HUES6 (cell line): ENCODE measurements around the gene RALB.

ENCODE experiments used
- H3K27ac ChIP-seq: 2 replicates; pipeline ENCODE4 v1.7.0; 2013; ENCODE audit warnings: low read depth, mild to moderate bottlenecking, low read length, inconsistent platforms
- H3K27me3 ChIP-seq: 2 replicates; pipeline ENCODE4 v1.6.1; 2013; ENCODE audit warnings: low read length; ENCODE audit not compliant: control insufficient read depth, insufficient read depth
- H3K36me3 ChIP-seq: 2 replicates; pipeline ENCODE4 v1.6.1; 2013; ENCODE audit warnings: low read length; ENCODE audit not compliant: control insufficient read depth, insufficient read depth
- H3K4me1 ChIP-seq: 2 replicates; pipeline ENCODE4 v1.6.1; 2013; ENCODE audit warnings: low read length; ENCODE audit not compliant: control insufficient read depth, insufficient read depth
- H3K4me3 ChIP-seq: 2 replicates; pipeline ENCODE4 v1.5.1; 2013; ENCODE audit warnings: low read depth, low read length
- H3K9ac ChIP-seq: one replicate; pipeline ENCODE4 v1.6.1; 2013; ENCODE audit warnings: mild to moderate bottlenecking, low read length
- H3K9me3 ChIP-seq: 2 replicates; pipeline ENCODE4 v1.6.1; 2013; ENCODE audit warnings: low read depth, low read length; ENCODE audit not compliant: control insufficient read depth, insufficient read depth

The RALB gene

GRCh38 chr2:120269816-120270215 is 17.2 kb downstream of the RALB start:
- Histone ChIP-seq H3K9ac (no peak overlapping the region), H3K9me3 (peaks cover 10% of the 10 kb centered on the region; the same call in 1 of the 2 replicates), H3K4me1 (0 out of 2 replicates have a peak, but pooled peaks cover 2% of the 10 kb centered on the region), H3K36me3 (no peaks in the 10 kb centered on the region; the same call in 1 of the 2 replicates), H3K27ac (no peak overlapping the region), H3K27me3 (no peaks in the 10 kb centered on the region), H3K4me3 (no peak overlapping the region)

GRCh38 chr2:120271711-120272379 is 19.2 kb downstream of the RALB start:
- no peak overlapping the region for H3K9ac ChIP-seq
- H3K27ac ChIP-seq: no peak overlapping the region
- peaks cover 19% of the 10 kb centered on the region; the same call in 1 of the 2 replicates for H3K9me3 ChIP-seq
- H3K36me3 ChIP-seq: no peaks in the 10 kb centered on the region; the same call in 1 of the 2 replicates
- H3K4me1 ChIP-seq: no peaks in the 10 kb centered on the region
- no peaks in the 10 kb centered on the region for H3K27me3 ChIP-seq
- no peak overlapping the region for H3K4me3 ChIP-seq

GRCh38 chr2:120272763-120273481 is 20.3 kb downstream of the RALB start:
- Histone ChIP-seq H3K9me3 (peaks cover 21% of the 10 kb centered on the region; the same call in 1 of the 2 replicates), H3K4me1 (no peaks in the 10 kb centered on the region), H3K27me3 (no peaks in the 10 kb centered on the region), H3K36me3 (no peaks in the 10 kb centered on the region; the same call in 1 of the 2 replicates), H3K27ac (no peak overlapping the region), H3K9ac (no peak overlapping the region), H3K4me3 (no peak overlapping the region)

DNA sequence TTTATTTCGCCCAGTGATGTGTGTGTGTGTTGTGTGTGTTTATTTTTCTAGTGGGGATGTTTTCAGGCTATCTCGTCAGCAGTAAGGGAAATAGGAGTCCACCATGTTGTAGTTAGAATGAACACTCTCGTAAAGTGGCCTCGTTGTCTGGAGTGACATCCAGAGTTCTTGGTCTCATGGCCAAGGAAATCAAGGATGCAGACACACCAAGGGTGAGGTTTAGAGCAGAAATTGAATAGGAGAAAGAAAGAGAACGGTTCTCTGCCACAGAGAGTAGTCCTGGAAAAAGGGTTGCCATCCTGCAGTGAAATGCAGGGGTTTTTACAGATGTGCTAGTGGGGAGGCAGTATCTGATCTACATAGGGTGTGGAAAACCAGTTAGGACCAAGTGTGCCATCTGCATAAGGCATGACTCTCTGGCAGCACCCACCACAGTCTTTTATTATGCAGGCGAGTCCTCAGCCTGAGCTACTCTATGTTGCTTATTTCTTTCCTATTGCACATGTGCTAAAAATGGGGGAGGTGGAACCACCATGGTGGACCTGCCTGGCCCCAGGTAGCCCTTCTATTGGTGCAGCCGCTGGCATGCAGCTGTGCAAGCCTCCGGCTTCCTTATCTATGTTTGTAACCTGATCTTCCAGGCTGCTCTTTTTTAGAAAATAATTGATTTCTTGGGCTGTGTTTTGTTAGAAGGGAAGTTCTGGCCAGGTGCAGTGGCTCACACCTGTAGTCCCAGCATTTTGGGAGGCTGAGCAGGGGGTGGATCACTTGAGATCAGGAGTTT is 23.2 kb downstream of the RALB start:
- Histone ChIP-seq H3K36me3 (no peaks in the 10 kb centered on the region), H3K27me3 (no peaks in the 10 kb centered on the region), H3K9ac (no peak overlapping the region), H3K4me1 (peaks cover 4% of the 10 kb centered on the region; the same call in 1 of the 2 replicates), H3K4me3 (no peak overlapping the region), H3K9me3 (peaks cover 15% of the 10 kb centered on the region; the same call in 1 of the 2 replicates), H3K27ac (no peak overlapping the region)

DNA sequence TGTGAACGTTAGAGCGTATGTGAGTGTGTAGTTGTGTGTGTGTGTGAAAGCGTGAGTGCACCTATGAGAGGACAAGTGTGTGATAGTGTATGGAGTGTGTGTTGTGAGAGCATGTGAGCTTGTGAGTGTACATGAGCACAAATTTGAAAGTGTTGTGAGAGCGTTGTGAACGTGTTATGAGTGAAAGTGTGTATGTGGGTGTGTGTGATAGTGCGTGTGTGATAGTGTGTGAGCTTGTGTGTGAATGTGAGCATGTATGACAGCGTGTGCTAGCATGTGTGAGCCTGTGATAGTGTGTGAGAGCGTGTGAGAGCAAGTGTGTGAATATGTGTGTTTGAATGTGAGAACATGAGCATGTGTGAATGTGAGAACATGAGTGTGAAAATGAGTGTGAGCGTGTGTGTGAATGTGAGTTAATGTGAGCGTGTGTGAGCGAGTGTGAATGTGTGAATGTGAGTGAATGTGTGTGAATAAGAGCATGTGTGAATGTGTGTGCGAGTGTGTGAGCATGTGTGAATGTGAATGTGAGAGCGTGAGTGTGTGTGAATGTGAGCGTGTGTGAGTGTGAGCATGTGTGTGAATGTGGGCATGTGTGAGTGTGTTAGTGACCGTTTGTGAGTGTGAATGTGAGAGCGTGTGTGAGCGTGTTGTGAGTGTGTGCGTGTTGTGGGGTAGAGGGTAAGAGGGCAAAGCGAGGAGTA is 25.0 kb downstream of the RALB start:
- Histone ChIP-seq H3K27me3 (no peaks in the 10 kb centered on the region), H3K4me3 (no peak overlapping the region), H3K9me3 (peaks cover 15% of the 10 kb centered on the region; the same call in 1 of the 2 replicates), H3K9ac (no peak overlapping the region), H3K27ac (no peak overlapping the region), H3K36me3 (no peaks in the 10 kb centered on the region), H3K4me1 (peaks cover 4% of the 10 kb centered on the region; the same call in 1 of the 2 replicates)

DNA sequence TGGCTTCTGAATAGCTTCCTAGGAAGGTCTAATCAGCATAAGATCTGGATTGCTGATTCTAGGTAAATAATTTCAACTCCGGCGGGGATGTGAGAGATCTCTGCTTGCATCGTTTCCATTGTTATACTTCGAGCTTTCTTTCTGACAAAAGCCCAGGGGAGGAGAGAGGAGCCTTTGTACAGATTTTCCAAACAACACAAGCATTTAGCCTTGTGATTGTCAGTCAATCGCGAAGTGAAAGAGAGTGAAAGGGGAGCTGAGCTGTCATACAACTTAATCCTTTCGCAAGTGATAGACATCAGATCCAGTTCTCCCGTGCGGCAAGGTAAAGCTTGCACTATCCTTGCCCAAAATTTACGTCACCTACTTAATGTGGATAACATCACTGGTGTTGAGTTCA is 26.2 kb downstream of the RALB start:
- Histone ChIP-seq H3K9ac (no peak overlapping the region), H3K4me1 (peaks cover 11% of the 10 kb centered on the region; the same call in 1 of the 2 replicates), H3K27me3 (no peaks in the 10 kb centered on the region), H3K9me3 (peaks cover 12% of the 10 kb centered on the region; the same call in 1 of the 2 replicates), H3K4me3 (no peak overlapping the region), H3K27ac (no peak overlapping the region), H3K36me3 (no peaks in the 10 kb centered on the region)

- H3K9me3 ChIP-seq: peaks cover 12% of the 10 kb centered on the region; the same call in 1 of the 2 replicates
- no peaks in the 10 kb centered on the region for H3K36me3 ChIP-seq
- no peak overlapping the region for H3K27ac ChIP-seq
- no peaks in the 10 kb centered on the region for H3K27me3 ChIP-seq
- H3K9ac ChIP-seq: no peak overlapping the region
- H3K4me1 ChIP-seq: peaks cover 11% of the 10 kb centered on the region; the same call in 1 of the 2 replicates
- no peak overlapping the region for H3K4me3 ChIP-seq
Measured at GRCh38 chr2:120279708-120280107, 27.1 kb downstream of the RALB start.

DNA sequence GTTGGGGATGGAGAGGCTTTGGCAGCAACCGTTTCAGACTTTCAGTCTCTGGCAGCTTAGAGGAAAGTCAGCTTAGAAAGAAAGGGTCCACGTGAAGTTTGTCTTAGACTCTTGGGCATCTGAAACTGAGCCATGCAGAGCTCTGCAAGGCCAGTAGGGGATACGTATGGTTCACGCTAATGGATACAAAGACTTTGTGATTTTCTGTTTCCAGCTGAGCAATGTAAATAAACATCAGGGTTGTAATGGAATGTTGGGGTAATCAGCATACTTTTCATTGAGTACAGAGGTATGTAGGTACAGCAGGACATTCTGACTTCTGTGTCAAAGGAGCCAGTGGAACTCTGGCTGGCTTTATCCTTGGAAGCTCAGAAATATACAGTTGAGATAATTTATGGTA is 31.0 kb downstream of the RALB start:
- Histone ChIP-seq H3K27me3 (no peaks in the 10 kb centered on the region), H3K9ac (no peak overlapping the region), H3K4me1 (peaks cover 13% of the 10 kb centered on the region), H3K36me3 (no peaks in the 10 kb centered on the region), H3K4me3 (no peak overlapping the region), H3K27ac (no peak overlapping the region), H3K9me3 (no peaks in the 10 kb centered on the region)

GRCh38 chr2:120285056-120285455 is 32.4 kb downstream of the RALB start:
- H3K9ac ChIP-seq: no peak overlapping the region
- H3K27ac ChIP-seq: no peak overlapping the region
- H3K4me1 ChIP-seq: peaks cover 15% of the 10 kb centered on the region
- no peaks in the 10 kb centered on the region for H3K36me3 ChIP-seq
- no peaks in the 10 kb centered on the region for H3K27me3 ChIP-seq
- H3K9me3 ChIP-seq: no peaks in the 10 kb centered on the region
- H3K4me3 ChIP-seq: no peak overlapping the region

- Histone ChIP-seq H3K4me3 (no peak overlapping the region), H3K9ac (no peak overlapping the region), H3K27ac (no peak overlapping the region)
Measured at GRCh38 chr2:120287183-120288015, 34.7 kb downstream of the RALB start.

More at GRCh38 chr2:120287183-120288015, 34.7 kb downstream of the RALB start:
- no peaks in the 10 kb centered on the region for H3K36me3 ChIP-seq
- H3K4me1 ChIP-seq: peaks cover 34% of the 10 kb centered on the region
- no peaks in the 10 kb centered on the region for H3K27me3 ChIP-seq
- no peaks in the 10 kb centered on the region for H3K9me3 ChIP-seq
